Measurements from ENCODE around the gene OSCAR.

OSCAR gene

GRCh38 chr19:54081032-54081431 lies 19.6 kb downstream of the OSCAR start, which contains the start of gene TARM1:
Gene TARM1, minus strand, starts transcription at chr19:54081365. Its CDS starts 25 bp downstream, at chr19:54081340.
- DNase-seq = no peak

- no peak for DNase-seq
Measured at GRCh38 chr19:54077334-54077733, 23.3 kb downstream of the OSCAR start.

GRCh38 chr19:54074851-54075250 lies 25.8 kb downstream of the OSCAR start:
- no peak for DNase-seq

DNA sequence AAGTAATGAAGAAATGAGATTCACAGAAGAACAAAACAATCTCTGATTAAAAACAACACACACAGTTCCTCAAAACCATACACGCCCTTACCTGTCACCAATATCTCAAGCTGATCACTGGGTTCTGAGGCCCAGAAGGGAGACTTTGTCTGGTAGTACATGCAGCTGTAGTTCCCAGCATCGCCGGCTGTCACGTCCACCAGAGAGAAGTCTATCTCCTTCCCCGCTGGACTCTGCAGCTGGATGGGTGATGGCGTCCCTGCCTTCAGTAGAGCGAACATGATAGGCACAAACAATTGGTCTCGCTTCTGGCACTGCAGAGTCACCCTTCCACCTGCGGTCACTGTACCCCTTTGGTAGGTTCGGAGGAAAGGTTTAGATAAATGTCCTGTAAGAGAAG lies 26.8 kb downstream of the OSCAR start:
- no peak for DNase-seq

DNA sequence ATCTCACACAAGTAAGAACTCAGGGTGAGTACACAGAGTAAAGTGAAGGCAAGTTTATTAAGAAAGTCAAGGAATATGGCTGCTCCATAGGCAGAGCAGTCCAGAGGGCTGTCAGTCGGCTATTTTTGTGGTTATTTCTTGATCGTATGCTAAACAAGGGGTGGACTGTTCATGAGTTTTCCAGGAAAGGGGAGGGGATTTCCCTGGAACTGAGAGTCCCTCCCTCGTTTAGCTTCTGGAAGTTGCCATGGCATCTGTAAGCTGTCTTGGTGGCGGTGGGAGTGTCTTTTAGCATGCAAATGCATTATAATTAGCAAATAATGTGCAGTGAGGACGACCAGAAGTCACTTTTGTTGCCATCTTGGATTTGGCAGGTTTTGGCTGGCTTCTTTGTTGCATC lies 31.1 kb downstream of the OSCAR start:
- DNase-seq = no peak

DNA sequence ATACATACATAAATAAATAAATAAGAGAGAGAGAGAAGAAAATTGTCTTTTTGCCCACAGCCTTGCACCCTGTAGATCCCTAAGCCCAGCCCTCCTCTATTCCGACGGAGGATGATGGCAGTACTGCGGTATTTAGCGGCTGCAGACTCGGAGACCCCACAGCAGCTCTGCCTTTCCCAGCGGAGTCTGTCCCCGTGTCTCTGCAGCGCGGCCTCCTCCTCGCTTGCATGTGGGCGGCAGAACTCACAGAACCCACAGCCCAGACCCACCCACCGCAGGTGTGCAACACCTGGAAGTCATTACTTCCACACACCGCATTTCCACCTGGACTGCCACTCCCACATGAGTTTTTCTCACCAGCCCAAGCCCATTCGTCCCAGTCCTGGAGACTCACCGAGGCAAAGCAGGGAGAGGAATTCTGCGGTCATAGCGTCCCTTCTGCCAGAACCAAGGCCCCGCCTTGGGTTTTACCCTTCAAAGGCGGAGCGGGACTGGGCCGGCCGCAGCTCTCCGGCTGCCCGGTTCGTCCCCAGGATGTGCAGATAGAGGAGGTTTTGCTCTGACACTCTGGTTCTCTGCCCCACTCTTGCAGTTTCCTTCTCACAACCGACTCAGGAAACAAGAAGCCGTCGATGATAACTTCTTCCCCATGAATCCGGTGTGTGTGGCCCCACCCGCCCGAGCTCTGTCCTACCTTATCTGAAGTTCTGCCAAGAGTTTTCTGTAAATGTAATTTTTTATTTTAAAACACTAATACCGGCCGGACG lies 37.1 kb downstream of the OSCAR start, which contains the start of gene VSTM1:
VSTM1 (minus strand) TSS at position 548 of the 767 bp plus-strand sequence; CDS start at position 428, 120 bp downstream.
- DNase-seq = no peak

DNA sequence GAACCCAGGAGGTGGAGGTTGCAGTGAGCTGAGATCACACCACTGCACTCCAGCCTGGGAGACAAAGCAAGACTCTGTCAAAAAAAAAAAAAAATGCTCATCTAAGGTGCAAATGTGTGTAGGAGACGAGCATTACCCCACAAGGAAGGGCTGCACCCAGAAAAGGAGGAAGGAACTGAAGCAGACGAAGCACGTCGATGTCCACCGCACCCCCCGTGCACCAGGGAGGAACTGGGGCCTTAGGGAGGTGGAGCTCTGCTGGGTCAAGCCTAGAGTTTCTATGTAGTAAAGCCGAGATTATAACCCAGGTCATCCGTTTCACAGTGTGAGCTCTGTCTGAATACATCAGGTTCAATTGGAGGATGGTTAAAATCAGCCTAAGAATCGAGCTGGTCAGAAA lies 38.0 kb downstream of the OSCAR start:
- DNase-seq = no peak

GRCh38 chr19:54047616-54048015 lies 53.0 kb downstream of the OSCAR start:
- DNase-seq = no peak

DNA sequence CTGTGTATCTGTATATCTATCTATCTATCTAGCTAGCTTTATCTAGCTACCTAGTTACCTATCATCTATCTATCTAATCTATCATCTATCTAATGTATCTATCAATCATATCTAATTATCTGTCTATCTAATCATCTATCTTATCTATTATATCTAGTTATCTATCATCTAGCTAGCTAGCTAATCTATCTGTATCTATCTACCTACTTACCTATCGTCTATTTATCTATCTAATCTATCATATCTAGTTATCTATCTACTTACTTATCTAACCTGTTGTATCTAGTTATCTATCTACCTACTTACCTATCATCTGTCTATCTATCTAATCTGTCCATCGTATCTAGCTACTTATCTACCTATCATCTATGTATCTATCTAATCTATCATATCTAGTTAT lies 54.8 kb downstream of the OSCAR start:
- no peak for DNase-seq

All from COR-L47 (cell line).